ENCODE measurements around the gene TTC17.
"Not testable (repeated sequence)": the region's sequence is repeated elsewhere in the genome, so short reads cannot be mapped to it uniquely, and the experiment has no call there.

The TTC17 gene

DNA sequence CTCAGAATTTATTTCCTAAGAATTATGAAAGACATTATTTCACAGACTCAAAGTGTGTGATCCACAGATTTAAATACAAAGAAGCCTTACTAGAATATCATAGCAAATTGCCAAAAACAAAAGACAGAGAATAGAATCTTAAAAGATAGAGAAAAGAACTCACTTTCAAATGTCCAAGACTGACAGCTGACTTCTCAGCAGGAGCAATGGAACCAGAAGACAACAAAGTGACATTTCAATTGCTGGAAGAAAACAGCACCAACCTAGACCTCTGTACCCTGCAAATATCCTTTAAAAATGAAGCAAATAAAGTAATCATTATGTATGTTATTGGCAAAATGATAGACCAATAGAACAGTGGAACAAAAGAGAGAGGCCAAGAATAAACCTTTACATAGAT lies 109.2 kb downstream of the TTC17 start:
- no peak for DNase-seq (ENCODE audit: low read depth)

DNA sequence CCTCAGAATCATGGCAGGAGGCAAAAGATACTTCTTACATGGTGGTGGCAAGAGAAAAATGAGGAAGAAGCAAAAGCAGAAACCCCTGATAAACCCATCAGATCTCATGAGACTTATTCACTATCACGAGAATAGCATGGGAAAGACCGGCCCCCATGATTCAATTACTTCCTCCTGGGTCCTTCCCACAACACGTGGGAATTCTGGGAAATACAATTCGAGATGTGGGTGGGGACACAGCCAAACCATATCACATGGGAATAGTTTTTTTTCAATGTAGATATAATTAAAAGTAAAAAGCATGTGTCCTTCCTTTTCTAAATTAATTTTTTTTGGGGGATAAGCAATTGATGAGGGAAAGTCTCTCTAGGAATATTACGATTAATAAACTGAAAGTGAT lies 118.8 kb downstream of the TTC17 start:
- not testable (repeated sequence) for DNase-seq (ENCODE audit: low read depth)

DNA sequence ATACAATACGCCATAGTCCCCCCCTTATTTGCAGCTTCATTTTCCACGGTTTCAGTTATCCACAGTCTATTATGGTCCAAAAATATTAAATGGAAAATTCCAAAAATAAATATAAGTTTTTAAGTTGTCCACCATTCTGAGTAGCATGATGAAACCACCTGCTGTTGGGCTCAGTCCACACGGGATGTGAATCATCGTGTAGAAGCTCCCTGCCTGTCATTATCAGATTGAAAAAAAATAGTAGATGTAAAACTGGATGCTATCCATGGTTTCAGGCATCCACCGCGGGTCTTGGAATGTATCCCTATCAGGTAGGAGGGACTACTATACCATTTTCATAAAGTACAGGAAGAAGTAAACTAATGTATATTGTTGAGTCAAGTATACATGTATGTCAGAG lies 127.4 kb downstream of the TTC17 start:
- no peak for DNase-seq (ENCODE audit: low read depth)

DNA sequence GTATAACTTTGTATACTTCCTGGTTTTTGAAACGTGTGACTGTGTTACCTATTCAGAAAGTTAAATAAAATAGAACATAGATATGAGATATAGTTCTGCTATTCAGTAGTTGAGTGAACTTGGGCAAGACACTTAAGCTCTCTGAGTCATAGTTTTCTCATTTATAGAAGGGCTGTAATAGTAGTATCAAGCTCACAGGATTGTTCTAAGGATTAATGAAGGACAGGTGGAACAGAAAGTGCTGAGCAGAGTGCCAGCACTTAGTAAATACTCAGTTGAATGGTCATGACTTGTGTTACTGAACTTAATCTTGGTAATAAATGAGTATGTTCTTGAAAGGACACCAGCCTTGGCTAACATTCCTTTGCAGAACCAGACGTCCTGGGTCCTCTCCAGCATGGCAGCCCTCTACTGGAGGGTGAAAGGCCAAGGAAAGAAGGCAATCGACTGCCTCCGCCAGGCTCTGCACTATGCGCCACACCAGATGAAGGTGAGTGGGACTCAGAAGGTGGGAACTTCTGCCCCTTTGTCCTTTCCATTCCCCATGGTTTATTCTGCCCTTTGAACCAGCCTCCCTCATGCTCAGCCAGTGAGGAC lies 131.2 kb downstream of the TTC17 start:
- no peak for DNase-seq (ENCODE audit: low read depth)

DNA sequence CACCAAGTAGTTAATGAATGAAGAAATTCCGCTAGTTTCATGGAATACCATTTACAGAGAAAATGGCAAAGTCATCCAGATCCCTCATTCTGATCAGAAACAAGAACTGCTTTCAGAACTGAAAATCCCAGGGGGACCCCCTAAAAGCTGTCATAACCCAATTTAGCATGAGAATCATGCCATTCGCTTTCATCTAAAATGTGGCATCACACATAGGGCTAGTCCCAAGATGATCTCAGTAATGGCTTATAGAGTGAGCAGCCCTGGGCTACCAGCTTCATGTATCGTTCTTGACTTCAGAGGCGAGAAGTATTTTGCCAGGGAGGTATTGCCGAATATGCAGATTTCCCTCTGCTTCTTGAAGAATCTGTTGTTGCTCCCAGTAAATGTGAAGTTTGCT lies 134.0 kb downstream of the TTC17 start:
- DNase-seq (ENCODE audit: low read depth), result no peak

DNA sequence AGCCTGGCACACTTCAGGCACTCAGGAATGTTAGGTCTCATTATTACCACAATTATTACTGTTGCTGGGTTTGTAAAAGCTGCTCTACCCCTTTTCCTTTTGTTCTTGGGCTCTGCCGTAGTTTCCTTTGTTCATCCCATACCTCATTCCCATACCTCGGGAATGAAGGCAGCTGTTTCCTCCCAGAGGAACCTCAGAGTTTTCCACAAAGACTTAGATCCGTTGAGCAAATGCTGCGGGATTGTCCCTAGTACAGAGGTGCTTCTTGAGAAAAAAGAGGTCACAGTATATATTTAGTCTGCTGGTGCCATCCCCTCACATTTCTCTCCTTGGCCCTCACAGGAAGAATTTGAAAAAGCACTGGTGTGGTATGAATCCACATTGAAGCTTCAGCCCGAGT lies 134.7 kb downstream of the TTC17 start:
- no peak for DNase-seq (ENCODE audit: low read depth)

DNA sequence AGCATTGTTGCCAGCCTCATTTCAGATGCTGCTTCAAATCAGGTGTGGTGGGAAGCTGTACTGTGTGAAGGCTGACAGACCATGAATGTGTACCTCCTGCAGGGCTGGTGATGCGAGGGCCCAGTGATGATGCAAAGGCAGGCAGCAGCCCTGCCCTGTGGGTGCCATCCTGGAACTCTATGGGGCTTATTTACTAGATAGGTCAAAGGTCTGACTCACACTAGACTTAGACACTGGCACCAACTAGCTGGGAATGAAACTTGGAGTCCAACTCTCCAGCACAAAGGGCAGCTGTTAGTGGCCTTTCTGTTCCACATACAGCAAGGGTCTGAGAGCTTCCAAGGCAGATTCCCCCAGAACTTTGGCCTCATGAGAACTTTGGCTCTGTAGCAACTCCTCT lies 138.4 kb downstream of the TTC17 start:
- no peak for DNase-seq (ENCODE audit: low read depth)

DNA sequence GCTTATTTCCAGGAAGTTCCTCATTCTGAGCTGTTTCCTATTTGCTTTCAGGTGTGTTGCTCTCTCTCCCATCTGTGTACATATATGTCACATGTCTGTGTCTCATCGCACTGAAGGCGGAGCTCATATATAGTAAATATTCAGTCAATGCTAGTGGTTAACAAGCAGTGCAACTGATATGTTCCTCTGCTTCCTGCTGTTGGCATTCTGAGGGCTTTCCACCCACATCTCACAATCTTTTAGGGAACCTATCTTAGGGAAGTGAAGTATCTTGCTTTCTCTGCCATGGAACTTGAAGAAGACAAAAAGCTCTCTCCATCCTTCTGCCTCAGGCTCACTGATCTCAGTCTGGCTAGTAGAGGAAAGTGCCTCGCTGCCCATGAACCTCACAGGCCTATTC lies 139.8 kb downstream of the TTC17 start:
- DNase-seq (ENCODE audit: low read depth), result no peak

DNA sequence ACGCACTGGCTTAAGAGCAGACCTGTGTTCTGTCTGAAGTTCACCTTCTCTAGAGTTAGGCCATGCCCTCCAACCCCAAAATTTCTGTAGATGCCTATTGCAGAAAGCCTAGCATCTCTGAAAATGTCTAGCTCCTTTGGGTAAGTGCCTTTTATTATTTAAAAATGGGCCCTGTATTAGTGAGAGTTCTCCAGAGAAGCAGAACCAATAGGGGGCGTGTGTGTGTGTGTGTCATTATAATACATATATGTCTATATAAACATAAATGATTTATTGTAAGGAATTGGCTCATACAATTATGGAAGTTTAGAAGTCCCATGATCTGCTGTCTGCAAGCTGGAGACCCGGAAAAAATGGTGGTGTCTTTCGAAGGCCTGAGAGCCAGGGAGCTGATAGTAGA lies 144.7 kb downstream of the TTC17 start:
- no peak for DNase-seq (ENCODE audit: low read depth)

DNA sequence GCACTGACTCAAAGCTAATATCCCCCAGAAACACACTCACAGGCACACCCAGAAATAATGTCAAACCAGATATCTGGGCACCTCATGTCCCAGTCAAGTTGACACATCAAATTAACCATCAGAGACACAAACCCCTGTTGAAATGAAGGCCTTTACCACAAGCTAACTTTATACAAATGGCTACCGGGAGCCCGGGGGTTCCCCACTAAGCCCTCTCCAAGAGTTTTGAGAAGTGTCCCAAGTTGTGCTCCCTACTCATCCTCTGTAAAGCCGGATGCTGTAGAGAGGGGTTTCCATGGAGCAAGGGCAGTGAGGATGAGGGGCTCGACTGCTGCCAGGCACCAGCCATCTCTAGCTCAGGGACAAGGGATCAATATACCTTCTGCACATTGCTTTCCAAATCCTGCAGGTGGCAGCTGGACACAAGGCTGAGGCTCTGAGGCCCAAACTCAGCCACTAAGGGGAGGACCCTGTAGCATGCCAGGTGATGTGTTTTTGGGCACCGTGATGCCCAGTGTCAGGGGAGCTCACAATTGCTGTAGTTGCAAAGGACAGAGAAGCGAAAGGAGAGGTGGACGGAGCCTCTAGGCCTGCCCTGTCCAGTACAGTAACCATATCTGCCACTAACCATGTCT lies 145.7 kb downstream of the TTC17 start:
- no peak for DNase-seq (ENCODE audit: low read depth)

DNA sequence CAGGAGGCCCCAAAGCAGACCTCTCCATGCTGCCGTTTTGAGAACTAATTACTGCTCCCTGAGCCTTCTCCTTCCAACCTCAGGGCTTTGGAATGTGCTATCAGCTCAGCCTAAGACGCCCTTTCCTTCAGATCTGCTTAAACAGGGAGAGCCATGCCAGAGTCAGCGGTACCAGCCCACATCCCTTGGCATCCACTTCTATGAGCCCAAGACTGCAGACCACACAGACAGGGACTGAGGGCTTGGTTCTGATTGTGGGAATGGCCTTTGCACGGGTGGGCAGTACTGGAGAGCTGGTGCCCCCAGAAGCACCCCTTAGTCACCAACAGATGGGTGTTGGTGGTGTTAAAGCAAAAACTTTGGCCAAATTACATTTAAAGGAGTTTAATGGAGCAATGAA lies 146.5 kb downstream of the TTC17 start:
- no peak for DNase-seq (ENCODE audit: low read depth)

DNA sequence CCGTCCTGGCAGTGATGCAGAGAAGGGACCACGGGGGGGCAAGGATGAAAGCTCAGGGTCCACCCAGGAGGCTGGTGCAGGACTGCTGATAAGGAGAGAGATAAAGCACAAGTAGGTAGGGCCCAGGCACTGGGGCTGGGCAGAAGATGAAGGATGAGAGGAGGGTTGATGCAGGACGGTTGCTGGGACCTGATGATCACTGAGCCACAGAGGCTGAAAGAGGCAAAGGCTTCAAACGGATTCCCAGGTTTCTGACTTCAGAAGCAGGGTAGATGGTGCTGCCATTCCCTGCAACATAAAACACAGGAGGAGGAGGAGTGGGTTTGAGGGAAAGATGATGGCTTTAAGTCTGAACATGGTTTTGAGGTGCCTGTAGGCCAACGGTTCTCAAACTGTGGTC lies 148.5 kb downstream of the TTC17 start:
- no peak for DNase-seq (ENCODE audit: low read depth)

DNA sequence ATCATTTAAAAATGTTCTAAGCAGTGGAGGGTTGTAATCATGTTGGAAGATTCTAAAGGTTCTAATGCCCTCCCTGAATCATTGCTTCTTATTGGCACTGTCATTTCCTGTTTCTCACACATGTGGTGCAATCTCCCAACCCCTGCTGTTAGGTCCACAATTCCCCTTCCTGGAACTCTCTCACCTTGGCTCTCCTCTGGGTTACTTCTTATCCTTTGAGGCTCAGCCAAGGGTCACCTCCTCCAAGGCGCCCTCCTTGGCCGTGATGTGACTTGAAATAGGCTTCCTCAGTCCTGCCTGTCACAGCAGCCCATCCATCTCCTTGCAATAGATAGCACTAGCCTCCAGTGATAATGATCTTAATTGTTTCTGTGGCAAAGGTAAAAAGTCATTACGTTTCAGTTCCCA lies 149.8 kb downstream of the TTC17 start:
- DNase-seq (ENCODE audit: low read depth), result no peak

DNA sequence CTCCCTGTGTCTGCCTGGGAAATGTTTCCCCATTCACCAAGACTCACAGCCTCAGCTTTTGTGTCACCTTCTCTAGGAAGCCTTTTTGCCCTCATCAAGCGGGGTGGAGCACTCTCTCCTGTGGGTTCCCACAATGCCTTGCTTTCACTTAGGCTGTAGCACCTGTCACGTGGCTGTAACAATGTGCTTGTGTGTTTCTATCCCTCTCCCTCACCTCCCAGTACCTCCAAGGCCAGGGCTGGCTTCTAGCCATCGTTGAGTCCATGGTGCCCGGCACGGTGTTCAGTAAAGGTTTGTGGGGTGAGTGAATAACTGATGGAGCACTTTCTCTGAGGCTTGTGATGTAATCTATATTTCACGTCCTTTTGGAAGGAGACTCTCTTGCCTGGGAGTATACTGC lies 153.2 kb downstream of the TTC17 start:
- DNase-seq (ENCODE audit: low read depth), result no peak

DNA sequence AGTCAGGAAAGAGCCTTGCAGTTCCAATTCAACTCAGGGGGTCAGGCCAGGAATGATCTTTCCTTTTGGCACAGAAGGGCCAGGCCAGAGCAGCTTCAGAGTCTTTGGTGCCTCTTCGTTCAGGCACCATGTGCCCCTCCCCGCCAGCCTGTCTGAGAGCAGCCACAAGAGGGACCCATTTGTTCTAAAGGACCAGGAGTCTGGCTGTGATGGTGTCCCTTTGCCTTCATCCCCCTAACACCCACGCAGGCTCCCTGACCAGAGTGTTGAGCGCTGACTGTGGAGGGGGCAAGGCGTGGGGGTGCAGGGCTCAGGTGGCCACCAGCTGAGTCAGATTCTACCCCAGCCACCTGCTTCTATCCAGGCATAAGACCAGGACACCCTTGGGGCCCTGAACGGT lies 156.4 kb downstream of the TTC17 start:
- DNase-seq (ENCODE audit: low read depth), result no peak

DNA sequence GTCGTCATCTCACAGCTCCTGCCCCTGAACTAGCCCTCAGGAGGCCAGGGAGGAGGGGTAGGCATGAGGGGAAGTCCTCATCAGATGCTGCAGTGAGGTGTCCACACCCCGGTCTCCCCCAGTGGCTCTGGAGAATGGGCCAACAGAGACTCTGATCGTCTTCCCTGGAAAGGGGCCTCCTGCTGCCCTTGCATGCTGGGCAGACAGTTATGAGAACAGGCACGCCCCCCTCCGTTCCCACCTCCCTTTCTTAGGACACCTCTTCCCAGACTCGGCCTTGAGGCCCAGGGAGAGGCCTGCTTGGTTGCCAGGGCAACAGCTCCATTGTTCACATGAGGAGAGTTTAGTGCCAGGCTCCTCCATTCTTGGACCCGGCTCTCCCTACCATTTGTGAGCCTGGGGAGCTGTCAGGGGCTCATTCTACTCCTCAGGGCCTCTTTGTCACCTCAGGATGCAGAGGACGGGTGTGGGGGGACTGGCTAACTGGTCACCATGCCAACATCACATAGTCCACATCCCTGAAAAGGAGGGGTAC lies 157.7 kb downstream of the TTC17 start:
- DNase-seq (ENCODE audit: low read depth), result no peak

DNA sequence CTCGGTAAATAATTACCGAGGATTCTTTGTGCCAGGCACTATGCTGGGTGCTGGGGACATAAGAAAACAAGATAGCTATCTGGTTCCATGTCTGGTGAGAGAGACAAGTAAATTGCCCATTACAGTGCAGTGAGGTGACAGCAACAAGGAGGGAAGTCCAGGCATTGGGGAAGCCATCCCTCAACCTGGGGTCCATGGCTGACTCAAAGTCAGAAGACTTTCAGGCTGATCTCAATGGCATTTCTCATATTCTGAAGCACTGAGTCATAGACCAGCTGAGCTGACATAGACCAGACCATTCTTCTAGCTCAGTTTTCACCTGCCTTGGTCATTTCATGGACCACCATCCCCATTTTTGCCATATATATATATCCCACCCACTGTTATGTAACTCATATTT lies 158.8 kb downstream of the TTC17 start:
- DNase-seq (ENCODE audit: low read depth), result no peak

DNA sequence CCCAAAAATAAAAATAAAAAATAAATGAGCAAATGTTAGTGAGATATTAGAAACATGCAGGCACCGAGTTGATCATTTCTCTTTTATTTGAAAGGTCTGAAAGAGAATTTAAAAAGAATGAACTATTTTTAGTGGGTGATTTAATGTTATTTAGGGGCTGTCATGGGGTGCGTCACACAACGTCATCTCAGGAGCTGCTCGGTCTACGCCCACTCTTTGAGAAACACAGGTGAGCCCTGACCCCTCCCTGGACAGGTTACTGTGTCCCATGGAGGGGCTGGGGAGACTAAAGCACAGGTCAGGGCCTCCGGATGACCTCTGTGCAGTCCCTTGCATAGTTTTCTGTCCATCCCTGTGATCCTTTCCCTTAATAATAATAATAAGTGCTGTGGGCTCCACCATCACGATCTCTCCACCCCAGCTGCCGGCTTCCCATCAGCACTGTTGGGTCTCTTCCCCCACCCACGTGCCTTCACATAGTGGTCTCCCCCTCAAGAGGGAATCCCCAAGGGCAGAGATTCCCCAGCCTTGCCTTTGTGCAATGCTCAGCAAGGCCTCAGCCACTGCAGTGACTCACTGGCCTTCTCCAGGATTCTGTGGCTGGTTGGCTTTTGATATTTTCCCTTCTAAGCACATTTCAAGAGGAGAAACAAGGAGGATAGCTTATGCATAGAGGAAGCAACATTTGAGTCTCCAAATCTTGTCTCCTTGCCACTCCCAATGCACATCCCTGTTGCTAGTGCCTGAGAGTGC lies 159.9 kb downstream of the TTC17 start:
- no peak for DNase-seq (ENCODE audit: low read depth)

DNA sequence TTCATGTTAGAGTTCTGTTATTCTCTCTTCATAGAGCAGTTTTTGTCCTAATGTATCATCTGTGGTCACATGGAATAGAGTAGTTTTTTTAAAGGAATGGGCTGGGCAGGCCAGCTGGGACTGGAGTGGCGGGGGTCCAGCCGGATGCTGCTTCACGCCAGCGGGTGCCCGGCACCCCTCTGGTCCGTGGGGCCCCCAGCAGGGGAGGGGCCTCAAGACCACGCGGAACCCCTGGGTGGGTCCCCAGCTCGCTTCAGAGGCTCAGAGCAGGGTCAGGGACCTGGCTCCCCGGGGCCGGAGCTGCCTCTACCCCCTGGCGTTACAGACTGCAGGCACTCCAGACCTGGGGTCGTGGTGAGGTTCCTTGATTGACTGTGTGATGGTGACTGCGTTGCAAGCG lies 162.8 kb downstream of the TTC17 start:
- DNase-seq (ENCODE audit: low read depth), result no peak

DNA sequence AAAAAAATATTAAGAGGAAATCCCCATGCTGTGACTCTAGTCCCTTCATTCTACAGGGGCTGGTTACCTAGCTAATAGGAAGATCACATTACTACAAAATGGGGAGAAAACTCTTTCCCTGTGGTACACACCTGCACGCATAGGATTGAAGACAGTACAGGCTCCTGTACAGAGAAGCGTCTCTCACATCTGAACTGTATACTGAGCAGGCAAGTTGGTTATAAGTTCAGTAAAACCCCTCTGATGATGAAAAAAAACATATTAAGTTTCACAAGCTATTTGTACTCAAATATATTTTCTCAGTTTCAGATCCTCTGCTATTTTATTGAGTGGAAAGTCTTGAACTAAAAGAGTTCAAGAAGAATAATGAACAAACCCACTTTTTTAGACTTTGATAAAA lies 164.9 kb downstream of the TTC17 start:
- DNase-seq (ENCODE audit: low read depth), result no peak

DNA sequence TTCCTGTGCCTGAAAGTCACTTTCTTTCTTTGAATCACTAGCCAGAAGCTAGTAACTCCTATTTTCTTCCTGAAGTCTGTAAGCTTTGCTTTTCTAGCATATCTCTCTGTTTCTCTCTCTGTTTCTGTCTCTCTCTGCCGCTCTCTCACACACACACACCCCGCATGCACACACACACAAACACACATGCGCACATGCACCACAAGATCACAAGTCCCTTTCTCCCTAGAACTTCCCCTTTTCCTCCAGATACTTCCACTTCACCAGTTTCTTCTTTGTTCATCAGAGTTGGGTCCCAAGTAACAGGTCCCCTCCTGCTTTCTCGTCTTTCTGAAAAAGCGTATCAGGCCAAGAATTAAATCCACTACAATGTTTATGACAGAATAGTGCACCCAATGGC lies 173.3 kb downstream of the TTC17 start:
- no peak for DNase-seq (ENCODE audit: low read depth)

DNA sequence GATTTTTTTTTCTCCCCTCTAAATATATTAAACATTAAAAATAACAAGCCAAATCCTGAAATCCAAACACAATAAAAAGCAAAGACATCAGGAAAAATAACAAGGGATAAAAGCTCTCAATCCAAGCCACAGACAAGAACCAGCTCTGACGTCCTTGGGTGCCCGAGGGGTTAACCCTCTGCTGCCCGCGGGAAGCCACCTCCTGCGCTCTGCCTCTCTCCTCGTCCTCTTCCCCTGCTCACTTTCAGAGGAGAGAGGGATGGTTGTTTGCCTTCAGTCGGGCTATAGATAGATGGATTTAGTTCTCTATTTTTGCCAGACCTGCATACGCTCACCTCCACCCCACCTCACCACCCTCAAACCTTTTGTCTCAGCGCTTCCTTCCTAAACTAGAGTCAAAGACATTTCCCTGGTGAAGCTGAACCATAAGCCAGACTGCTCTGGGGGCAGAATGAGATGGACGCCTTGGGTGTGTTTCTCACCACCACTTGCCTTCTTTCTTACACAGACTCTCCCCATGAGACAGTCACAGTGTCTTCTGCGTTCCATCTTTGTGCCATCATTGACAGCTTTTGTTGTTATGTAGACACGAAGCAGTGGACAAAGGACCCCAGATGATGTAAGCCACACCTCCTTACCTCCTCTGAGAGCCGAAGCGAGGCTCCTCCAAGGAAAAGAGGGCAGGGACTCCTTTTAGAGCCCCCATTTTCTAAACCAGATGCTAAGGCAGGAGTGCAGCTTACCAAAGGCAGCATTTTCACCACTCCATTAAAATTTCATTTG lies 179.3 kb downstream of the TTC17 start:
- no peak for DNase-seq (ENCODE audit: low read depth)

DNA sequence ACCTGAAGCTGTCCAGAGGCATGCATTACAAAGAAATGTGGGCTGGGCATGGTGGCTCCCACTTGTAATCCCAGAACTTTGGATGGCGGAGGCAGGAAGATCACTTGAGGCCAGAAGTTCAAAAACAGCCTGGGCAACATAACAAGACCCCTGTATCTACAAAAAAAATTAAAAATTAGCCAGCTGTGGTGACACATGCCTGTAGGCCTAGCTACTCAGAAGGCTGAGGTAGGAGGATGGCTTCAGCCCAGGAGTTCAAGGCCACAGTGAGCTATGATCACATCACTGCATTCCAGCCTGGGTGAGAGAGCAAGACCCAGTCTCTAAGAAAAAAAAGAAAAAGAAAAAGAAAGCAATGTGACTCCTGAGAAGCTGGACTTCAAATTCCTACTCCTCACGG lies 183.3 kb downstream of the TTC17 start:
- no peak for DNase-seq (ENCODE audit: low read depth)
